Activated gamma-delta T cell treated with anti-CD3 and anti-CD28 coated beads, Interleukin-2, amount 50 U/mL, for 16 hours (primary cell): ENCODE data around the gene VN1R5.
"Not testable (repeated sequence)": the region's sequence is repeated elsewhere in the genome, so short reads cannot be mapped to it uniquely, and the experiment has no call there.

Source experiments
- DNase-seq: peaks from one replicate; pipeline ENCODE4 v3.0.0-alpha.2; 2020; ENCODE audit warnings: low read depth

The VN1R5 gene

DNA sequence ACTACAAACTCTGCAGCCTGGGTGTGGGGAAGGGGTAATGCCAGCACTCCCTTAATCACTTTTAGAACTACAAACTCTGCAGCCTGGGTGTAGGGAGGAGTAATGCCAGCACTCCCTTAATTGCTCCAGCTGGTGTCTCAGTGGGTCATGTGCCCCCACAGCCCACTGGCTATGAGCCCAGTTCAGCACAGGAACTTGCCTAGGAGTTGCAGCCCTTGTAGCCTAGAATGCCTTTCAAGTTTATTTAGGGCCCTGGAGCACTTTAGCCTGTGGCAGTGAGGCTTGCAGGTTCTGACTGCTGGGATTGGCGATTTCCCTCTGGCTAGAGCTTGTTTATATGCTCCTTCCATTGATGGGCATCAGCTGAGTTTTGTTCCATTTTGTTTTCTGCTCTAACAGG, 17.1 kb downstream of the VN1R5 start:
- no peak for DNase-seq

DNA sequence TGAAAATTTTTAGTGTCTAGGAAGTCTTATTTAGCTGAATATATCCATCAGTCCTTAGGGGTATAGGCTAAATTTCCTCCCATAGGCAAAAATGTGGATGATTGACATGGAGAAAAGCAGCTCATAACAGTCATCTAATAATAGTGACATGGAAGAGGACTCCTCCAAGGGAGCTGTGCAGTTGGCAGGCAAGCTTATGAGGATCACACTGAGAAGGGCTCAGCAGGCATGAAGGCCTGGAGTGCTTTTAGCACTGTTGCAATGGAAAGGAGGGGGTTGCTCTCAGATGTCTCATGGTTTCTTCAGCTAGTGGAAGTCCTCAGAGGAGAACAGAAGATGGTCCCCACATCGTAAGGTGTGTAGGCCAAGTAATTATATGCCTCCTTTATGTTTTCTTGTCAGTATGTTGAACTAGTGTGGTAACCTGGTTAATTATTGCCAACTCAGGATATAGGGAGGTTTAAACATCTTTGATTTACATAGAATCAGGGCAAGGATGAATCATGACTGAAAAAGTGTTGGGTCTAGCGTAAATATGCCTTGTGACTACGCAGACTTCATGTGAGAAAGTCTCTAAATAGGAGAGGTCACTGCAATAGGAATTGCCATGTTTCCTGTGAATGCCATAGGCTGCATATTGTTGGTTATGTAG, 18.9 kb downstream of the VN1R5 start:
- DNase-seq: no peak

DNA sequence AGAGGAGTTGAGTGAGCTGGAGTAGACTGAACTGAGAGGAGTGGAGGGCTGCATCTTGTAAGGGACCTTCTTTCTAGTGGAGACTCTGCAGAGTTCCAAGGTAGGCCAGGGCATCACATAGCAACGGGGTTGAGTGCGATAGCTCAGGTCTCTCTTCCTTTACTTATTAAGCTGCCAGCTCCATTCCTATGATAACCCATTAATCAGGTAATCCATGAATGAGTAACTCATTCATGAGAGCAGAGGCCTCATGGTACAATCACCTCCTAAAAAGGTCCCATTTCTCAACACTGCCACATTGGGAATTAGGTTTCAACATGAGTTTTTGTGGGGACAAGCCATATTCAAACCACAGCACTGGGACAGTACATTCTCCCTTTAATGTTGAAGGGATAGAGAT, 21.3 kb downstream of the VN1R5 start:
- DNase-seq: no peak

DNA sequence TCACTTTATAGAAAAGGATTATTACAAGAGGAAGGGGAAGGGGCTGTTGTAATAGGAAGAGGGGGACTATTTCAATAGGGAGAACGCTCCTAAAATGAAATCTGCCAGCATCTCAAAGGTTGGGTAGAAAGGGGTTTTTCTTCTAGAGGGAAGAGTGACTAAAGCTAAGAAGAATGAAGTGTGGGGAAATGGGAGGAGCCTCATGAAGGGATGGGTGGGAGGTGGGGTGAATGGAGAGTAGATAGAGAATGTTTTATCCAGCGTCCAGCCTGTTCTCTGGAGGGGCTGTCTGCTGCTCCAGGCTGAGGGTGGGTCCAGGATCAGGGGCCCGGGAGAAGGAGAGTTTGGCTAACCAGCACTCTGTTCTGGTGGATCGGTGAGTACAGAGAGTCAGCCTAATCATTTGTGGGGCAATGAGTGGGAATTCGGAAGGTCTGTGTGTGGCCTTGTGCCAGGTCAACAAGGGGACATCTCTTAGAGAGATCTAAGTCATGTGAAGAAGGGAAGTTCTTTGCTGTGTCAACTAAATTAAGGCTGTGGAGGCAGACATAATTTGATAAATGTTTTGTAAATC, 25.2 kb downstream of the VN1R5 start:
- no peak for DNase-seq

DNA sequence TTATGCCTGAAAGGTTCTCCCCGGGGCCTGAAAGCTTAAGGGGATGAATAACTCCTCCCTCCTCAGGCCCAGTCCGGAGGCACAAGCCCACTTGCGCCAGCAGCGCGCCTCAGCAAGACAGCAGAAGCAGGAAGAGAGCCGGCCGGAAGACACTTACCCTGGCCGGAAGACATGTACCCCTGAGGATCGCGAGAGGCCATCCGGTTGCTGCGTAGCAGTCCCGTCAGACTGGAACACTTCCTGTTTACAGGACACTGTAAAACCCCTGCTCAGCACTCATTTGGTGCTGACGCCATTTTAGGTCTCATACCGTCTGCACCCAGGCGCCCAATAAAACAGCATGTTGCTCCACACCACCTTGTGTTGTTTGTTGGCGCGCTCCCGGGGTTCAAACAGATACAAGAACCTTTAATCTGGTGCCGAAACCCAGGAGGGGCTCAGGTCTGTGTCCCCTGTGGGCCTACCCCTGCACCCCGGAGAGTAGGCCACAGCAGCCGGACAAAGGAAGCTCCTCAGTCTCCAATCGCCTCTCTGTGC, 30.3 kb downstream of the VN1R5 start:
- DNase-seq: no peak

DNA sequence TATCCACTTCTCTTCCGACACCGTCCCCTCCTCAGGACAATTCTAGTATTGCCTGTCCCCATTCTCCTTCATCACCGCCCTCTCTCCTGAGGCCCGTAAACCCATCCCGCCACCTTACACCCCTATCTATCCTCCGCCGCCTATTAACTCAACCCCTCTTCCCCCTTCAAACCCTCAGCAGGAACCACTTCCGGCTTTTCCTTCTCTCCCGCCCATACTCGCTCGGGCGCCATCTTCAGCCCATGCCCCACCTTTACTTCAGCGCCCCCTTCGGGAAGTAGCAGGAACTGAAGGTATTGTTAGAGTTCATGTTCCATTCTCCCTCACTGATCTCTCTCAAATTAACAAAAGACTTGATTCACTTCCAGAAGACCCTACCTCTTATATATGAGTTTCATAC, 31.6 kb downstream of the VN1R5 start:
- DNase-seq: no peak

DNA sequence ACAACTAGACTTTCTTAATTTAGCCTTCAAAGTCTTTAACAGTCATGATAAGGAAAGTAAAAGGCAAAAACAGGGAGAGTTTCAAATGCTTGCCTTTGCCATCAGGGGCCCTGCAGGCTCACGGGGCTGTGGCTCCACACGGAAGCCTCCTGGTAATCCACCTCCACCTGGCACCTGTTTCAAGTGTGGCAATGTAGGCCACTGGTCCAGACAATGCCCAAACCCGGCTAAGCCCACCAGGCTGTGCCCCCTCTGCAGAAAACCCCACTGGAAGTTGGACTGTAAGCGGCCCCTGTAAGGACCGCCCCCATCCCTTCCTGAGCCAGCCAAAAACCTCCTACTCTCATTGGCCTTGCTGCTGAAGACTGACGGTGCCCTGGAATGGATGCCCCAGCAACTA, 32.5 kb downstream of the VN1R5 start:
- no peak for DNase-seq

DNA sequence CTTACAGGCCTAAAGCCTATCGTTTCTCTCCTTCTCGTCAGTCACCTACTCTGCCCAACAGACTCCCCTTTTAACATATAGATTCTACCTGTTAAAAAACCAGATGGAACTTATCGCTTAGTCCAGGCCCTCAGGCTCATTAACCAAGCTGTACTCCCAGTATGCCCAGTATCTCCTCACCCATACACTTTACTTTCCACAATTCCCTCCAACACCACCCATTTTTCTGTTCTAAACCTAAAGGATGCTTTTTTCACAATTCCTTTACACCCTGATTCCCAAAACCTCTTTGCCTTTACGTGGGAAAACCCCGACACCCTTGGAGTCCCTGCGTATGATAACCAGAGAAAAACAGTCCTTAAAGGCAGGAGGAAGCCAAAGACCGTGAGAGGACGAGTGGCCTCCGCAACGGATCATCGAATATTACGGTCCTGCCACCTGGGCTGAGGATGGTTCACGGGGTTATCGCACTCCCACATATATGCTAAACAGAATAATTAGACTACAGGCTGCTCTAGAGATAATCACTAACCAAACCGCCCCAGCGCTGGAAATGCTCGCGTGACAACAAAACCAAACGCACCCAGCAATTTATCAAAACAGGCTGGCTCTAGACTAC, 33.5 kb downstream of the VN1R5 start:
- DNase-seq: not testable (repeated sequence)

DNA sequence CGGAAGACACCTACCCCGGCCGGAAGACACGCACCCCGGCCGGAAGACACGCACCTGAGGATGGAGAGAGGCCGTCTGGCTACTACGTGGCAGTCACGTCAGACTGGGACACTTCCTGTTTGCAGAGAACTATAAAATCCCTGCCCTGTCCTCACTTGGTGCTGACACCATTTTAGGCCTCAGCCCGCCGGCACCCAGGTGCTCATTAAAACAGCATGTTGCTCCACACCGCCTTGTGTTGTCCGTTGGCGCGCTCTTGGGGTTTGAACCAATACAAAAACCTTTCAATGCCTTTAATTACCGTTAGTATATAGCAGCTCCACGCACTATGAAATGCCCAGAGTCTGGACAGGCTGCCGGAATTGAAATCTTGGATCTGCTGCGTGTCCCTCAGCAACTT, 34.7 kb downstream of the VN1R5 start:
- no peak for DNase-seq

DNA sequence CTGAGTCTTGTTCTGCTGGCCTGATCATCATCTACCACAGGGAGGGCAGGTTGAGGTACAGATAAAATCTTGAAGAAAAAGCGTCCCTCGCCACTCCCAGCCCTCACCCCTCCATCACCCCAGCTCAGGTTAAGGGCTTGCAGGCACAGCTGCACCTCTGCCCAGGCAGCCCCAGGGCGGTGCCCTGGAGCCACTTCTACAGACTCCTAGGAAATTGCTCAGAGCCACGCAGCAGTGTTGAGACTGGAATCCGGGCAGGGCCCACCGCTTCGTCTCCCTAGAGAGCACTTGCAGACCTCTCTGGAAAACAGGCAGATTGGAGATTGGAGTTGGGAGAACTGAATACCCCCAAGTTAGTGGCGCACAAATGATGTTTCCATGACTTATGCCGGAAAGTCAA, 35.3 kb downstream of the VN1R5 start:
- no peak for DNase-seq

DNA sequence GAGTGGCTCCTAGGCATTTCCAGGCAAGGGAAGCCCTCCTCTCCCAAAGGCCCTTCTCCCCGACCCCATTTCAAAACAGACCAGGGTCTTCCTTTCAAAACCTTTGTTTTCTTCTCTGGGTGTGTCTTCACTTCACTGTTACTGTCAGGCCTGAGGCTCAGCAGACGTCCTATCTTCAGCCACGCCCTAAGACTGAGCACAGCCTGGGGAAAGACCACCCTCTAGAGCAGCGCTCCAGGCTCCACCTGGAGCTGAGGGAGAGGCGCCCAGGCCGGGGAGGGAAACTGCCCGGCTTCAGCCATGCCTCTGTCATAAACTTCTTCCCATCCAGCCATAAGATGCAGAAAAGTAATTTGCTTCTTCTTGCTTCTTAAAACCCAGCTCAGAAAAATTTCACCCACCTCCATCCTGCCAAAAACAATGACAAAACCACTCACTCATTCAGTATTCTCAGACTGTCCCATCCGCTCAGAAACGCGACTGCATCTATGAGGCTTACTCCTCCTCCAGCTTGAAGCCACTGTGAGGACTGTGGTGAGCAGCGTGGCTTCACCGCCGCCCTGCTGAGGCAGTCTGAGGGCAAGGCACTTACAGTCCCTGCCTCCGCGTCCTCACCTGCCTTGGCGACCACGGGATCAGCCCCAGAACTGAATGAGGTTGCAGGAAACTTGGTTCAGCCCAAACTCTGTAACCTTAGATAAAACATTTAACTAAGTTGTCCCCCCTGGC, 36.1 kb downstream of the VN1R5 start:
- no peak for DNase-seq

DNA sequence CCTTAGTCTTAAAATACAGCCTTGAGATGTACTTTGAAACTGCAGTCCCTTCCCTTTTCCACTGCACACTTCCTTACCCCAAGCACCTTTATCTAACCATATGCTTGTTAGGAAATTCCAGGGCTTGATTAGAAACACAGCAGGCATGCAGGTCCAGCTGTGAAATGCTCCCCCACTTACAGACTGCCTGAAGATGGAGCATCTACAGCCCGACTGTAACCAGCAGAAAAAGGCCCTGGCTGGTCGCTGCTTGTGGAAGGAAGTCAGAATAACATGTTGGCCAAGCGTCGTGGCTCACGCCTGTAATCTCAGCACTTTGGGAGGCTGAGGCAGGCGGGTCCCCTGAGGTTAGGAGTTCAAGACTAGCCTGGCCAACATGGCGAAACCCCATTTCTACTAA, 37.2 kb downstream of the VN1R5 start:
- no peak for DNase-seq

DNA sequence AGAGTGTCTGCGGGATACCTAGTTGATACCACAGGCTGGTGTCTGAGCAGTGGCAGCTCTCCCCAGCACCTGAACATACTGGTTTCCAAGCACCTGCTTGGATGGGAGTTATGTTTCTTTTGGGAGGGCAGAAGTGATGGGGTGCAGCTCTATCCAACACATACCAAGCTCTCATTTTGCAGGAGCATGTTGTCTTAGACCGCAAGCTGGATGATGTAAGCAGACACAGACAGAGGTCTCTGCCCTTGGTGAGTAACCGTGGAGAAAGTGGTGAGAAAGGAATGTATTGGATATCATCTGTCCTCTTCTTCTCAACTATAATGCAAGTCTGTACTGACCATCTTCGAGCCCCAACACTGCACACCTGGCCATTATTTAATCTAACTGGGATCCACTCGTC, 38.4 kb downstream of the VN1R5 start:
- no peak for DNase-seq

DNA sequence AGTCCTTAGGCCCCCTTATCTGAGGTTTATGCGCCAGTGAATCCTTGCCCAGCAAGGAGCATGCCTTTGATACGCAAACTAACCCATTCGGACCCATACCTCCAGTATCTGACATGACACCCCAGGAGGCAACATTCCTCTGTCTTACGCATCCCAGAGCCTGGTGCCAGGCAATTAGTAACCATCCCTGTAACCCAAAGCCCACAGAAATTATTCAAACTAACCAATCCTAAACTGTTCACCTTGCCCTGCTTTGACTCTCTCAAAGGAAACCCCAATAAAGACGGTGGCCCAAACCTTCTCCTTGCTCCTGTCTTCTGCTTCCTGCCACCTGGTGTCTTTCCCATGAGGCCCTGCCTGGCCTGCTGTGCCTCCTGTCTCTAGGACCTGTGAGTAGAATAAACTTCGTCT, 39.4 kb downstream of the VN1R5 start:
- no peak for DNase-seq

DNA sequence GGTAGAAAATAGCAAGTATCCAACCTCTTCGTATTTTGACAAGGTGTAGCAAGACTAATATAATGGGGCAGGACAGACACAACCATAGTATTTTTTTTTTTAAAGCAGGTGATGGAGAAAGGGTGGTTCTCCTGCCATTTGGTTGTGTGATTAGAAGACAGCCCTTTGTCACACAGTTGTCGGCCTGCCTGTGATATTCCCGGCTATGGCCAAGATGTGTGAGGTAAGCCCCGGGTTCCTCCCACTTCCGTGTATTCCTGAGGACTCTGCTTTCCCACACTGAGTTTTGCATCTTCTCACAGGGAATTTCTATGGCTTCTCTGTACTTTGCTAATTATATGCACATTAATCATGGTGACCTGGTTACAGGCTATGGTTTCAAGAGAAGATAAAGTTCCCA, 39.9 kb downstream of the VN1R5 start:
- no peak for DNase-seq

DNA sequence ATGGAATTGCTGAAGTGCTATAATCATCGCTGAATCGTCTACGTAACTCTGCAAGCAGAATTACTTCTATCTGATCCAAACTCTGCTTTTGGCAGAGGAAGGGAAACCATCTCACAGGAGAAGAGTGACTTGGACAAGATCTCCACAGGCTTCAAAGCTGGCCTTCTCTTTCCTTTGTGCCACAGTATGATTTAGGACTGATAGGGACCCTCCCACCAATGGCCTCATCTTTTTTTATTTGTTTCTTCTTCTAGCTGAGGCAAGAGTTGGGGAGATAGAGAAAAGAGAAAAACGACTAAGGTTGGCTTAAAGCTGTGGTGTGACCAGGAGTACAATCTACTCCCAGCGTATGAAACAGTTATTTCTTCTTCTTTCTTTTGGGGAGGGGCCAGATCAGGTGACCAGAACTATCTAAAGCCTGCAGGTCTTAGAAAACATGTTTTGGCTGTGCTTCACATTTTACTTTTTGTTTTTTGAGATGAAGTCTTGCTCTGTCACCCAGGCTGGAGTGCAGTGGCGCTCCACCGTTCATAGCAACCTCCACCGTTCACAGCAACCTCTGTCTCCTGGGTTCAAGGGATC, 40.8 kb downstream of the VN1R5 start:
- no peak for DNase-seq

DNA sequence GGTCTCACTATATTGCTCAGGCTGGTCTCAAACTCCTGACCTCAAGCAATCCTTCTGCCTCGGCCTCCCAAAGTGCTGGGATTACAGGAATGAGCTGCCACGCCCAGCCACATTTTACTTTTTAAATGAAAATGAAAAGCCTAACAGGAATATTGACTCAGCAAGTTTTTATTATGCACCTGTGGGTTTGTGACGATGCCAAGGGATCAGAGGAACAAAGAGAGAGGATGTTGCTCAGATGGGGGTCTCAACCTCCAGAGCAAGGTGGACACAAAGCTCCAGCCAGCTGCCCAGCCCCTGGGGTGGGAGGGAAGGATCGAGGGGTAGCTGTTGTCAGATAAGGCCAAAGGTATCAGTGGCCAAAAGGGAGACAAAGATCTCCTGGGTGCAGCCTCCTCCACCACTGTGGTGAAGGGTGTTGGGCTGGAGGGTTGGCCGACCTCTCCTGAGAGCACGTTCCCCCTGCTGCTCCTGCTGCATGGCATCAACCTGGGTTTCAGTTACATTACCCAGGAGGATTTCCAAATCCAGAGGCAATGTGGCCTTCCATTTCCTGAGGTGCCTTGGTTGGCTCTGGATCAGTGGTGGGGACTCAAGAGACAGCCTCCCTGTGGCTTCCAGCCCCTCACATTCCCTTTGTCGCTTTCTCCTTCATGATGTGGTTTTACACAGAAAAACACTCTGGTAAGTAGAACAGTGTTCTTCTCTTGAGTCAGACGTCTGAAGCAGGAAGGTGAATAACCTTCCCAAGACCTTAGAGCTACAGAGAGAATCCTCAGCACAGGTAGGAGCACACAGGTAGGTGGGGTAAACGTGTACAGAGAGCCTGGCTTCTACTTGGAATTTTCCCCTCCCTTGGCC, 41.6 kb downstream of the VN1R5 start:
- DNase-seq: no peak

DNA sequence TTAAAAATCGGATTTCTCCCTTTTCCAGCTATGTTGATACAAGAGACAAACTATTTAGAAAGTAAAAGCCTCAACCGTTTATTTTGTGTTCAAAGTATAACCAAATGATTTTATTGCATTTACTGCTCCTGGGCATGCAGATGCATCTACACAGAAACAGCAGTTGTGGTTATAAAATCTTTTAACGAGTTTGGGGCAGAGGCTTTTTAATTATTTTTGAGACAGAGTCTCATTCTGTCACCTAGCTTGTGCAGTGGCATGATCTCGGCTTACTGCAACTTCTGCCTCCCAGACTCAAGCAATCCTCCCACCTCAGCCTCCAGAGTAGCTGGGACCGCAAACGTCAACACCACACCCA, 42.2 kb downstream of the VN1R5 start:
- no peak for DNase-seq

DNA sequence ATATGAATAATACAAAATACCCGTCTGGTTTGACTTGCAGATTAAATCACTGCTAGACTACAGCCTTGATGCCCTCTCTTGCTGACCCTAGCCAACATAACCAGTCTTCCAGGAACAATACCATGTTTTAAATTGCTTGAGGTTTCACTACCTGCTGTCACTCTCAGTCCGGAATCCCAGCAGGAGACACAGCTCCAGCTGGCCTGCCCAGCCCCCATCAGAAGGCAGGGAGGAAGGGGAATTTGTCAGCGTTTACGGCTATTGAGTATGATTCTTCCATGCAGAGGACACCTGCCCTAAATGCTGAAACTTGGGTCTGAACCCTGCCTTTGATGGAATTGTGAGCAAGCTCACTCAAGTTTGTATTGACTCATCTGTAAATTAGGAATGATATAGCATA, 42.8 kb downstream of the VN1R5 start:
- no peak for DNase-seq

DNA sequence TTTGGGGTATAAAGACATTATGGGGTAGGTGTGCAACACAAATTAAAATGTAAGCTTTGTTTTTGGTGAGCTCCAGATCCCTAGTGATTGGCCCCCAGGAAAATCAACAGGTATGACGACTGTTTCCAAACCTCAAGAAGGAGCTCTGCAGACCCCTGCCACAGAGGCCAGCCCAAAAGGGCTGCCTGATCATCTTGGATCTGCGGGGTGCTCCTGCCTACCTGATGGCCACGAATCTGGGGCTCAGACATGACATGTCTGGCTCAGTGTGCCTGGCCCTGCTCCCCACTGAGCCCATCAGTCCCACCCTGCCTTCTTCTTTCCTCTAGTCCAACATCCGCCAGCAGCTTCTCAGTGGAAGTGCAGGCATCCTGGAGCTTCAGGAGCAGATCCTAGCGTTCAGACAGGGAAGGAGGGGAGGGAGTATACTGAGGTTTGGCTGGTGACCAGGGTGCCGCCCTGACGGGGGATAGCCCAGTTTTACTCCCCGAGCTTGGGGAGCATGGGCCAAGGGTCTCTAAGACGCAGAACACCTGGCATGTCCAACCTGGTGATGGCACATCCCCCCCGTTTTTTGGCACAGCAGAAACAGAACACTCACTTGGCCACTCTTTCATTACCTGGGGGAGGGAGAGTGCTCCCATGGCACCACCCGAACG, 44.0 kb downstream of the VN1R5 start:
- no peak for DNase-seq

DNA sequence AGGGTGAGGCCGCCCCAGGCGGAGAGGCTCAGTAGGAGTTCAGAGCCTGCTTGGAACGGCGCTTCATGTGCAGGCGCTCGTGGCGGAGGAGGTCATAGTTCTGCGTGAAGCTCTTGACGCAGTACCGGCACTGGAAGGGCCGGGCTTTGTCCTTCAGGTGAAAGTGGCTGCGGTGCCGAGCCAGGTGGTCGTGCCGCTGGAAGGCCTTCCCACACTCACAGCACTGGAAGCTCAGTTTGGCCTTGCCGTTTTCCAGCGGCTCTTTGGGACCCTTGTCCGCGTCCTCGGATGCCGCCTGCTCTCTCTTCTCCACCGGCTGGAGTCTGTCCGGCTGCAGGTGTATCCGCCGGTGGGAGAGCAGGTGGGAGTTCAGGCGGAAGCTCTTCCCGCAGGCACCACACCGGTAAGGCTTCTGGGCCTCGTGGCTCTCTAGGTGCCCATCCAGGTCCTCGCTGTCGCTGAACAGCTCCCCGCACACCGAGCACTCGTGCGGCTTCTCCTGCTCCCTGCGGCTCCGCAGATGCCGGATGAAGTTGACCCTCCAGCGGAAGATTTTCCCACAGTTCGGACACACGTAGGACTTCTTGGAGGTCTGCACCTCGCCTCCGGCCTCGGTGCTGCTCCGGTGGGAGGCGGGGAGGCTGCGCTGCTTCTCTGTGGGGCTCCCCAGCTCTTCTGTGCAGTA, 44.8 kb downstream of the VN1R5 start:
- DNase-seq: no peak
